CD8-positive, alpha-beta memory T cell (primary cell): ENCODE results near the gene ANGPTL1. TPM values are rescaled to one million over a fixed set of nuclear protein-coding genes. Genes with fewer than 3 reads are reported as not detected.

Source experiments
- CTCF ChIA-PET: fragments of 350-600 bp; sonication (Branson Sonifier 250); formaldehyde crosslinking; loops from one replicate; lab custom pipeline; 2021; ENCODE audit warnings: antibody characterized with exemption; lab: Charles Lee
- POLR2A ChIA-PET: fragments of 350-600 bp; sonication (Branson Sonifier 250); formaldehyde crosslinking; loops from one replicate; lab custom pipeline; 2021; ENCODE audit warnings: antibody characterized with exemption; lab: Charles Lee
- DNase-seq, 5 donors: peaks; one replicate each; pipeline versions ENCODE4 v3.0.0 to v3.0.0-alpha.2; 2020 to 2022; ENCODE audit warnings: mixed read lengths in 1 of 5
- H3K27ac ChIP-seq: one replicate; pipeline ENCODE4 v1.7.0; 2013; ENCODE audit warnings: low read depth, mild to moderate bottlenecking, low read length, moderate library complexity
- H3K27me3 ChIP-seq: 2 replicates; pipeline ENCODE4 v1.7.0; 2013; ENCODE audit warnings: low read length, mild to moderate bottlenecking; ENCODE audit not compliant: insufficient read depth, poor library complexity, severe bottlenecking
- H3K36me3 ChIP-seq: 2 replicates; pipeline ENCODE4 v1.7.0; 2013; ENCODE audit warnings: mild to moderate bottlenecking, low read length, moderate library complexity; ENCODE audit not compliant: insufficient read depth
- H3K4me1 ChIP-seq: 2 replicates; pipeline ENCODE4 v1.7.0; 2013; ENCODE audit warnings: mild to moderate bottlenecking, low read length, moderate library complexity; ENCODE audit not compliant: insufficient read depth
- H3K4me3 ChIP-seq: 2 replicates; pipeline ENCODE4 v1.7.0; 2013; ENCODE audit warnings: mild to moderate bottlenecking, low read length
- H3K9me3 ChIP-seq: 2 replicates; pipeline ENCODE4 v1.7.0; 2013; ENCODE audit warnings: mild to moderate bottlenecking, low read length
- H3K27ac Mint-ChIP-seq, 8 donors: one replicate each; pipeline ENCODE4 v1.8.0; 2020 to 2021; ENCODE audit warnings: mixed read lengths in 8 of 8, mild to moderate bottlenecking in 6 of 8, inconsistent platforms in 3 of 8, moderate library complexity in 3 of 8
- H3K27me3 Mint-ChIP-seq, 2 donors: one replicate each; pipeline ENCODE4 v1.8.0; 2020 to 2021; ENCODE audit warnings: mixed read lengths in 2 of 2, mild to moderate bottlenecking in 1 of 2, moderate library complexity in 1 of 2
- H3K36me3 Mint-ChIP-seq, 3 donors: one replicate each; pipeline ENCODE4 v1.8.0; 2020 to 2021; ENCODE audit warnings: mixed read lengths in 3 of 3, inconsistent platforms in 1 of 3, mild to moderate bottlenecking in 1 of 3
- H3K4me1 Mint-ChIP-seq, 3 donors: one replicate each; pipeline ENCODE4 v1.8.0; 2020 to 2021; ENCODE audit warnings: mixed read lengths in 3 of 3, inconsistent platforms in 1 of 3, mild to moderate bottlenecking in 1 of 3
- H3K4me3 Mint-ChIP-seq, 7 donors: one replicate each; pipeline ENCODE4 v1.8.0; 2020 to 2021; ENCODE audit warnings: mixed read lengths in 7 of 7, mild to moderate bottlenecking in 6 of 7, moderate library complexity in 4 of 7, inconsistent platforms in 2 of 7
- H3K9me3 Mint-ChIP-seq, 5 donors: one replicate each; pipeline ENCODE4 v1.8.0; 2020 to 2022; ENCODE audit warnings: mixed read lengths in 5 of 5, mild to moderate bottlenecking in 3 of 5, moderate library complexity in 2 of 5, inconsistent platforms in 1 of 5
- polyA plus RNA-seq: library from polyadenylated mRNA; unstranded; fragments of 300-500 nt; fragmentation: Illumina TruSeq; gene quantifications from one replicate; pipeline ENCODE4 v1.2.3, GENCODE V29; 2021
- total RNA-seq, 2 experiments: library from RNA; stranded (reverse); gene quantifications; one replicate each; pipeline ENCODE4 v1.2.3, GENCODE V29; 2021

ANGPTL1 gene
- total and polyA plus RNA-seq, 3 experiments from 2014 or later = not detected

DNA sequence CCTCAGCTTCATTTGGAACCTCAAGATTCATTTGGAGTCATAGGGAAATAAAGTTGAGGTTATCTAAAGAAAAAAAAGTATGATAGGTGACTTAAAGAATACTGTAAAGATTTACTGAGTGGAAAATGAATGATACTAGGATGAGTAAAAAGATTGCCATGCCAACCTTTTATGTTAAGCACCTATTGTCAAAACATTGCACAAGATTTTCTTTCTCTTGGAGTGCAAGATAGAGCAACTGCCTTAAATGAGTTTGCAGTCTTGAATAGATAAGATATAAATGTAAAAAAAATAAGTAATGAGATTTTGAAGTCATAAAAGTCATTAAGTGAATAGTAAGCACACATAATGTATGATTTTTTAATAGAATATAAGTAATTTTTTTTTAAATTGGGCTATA is 5.1 kb upstream of the ANGPTL1 start:
- Mint-ChIP-seq H3K27ac (no peak overlapping the region), H3K4me1 (no peaks in the 10 kb centered on the region), H3K36me3 (no peaks in the 10 kb centered on the region), H3K27me3 (peaks cover 0 to 4% of the 10 kb centered on the region in 2 donors), H3K9me3 (no peaks in the 10 kb centered on the region), H3K4me3 (no peak overlapping the region)
- Histone ChIP-seq H3K4me1 (no peaks in the 10 kb centered on the region), H3K4me3 (no peak overlapping the region), H3K27me3 (no peaks in the 10 kb centered on the region), H3K27ac (no peak overlapping the region), H3K9me3 (no peaks in the 10 kb centered on the region), H3K36me3 (no peaks in the 10 kb centered on the region)
- ChIA-PET CTCF (no interaction called here), POLR2A (no interaction called here)
- no peak for DNase-seq

GRCh38 chr1:178874966-178875365 is 4.1 kb upstream of the ANGPTL1 start:
- no peak overlapping the region for H3K27ac ChIP-seq
- Mint-ChIP-seq H3K9me3 (no peaks in the 10 kb centered on the region), H3K4me1 (no peaks in the 10 kb centered on the region), H3K36me3 (no peaks in the 10 kb centered on the region), H3K27me3 (peaks cover 0 to 4% of the 10 kb centered on the region in 2 donors), H3K27ac (no peak overlapping the region), H3K4me3 (no peak overlapping the region)
- no peak for DNase-seq
- no peak overlapping the region for H3K4me3 ChIP-seq
- ChIA-PET POLR2A (no interaction called here), CTCF (no interaction called here)
- H3K4me1 ChIP-seq = no peaks in the 10 kb centered on the region
- no peaks in the 10 kb centered on the region for H3K27me3 ChIP-seq
- no peaks in the 10 kb centered on the region for H3K9me3 ChIP-seq
- no peaks in the 10 kb centered on the region for H3K36me3 ChIP-seq

DNA sequence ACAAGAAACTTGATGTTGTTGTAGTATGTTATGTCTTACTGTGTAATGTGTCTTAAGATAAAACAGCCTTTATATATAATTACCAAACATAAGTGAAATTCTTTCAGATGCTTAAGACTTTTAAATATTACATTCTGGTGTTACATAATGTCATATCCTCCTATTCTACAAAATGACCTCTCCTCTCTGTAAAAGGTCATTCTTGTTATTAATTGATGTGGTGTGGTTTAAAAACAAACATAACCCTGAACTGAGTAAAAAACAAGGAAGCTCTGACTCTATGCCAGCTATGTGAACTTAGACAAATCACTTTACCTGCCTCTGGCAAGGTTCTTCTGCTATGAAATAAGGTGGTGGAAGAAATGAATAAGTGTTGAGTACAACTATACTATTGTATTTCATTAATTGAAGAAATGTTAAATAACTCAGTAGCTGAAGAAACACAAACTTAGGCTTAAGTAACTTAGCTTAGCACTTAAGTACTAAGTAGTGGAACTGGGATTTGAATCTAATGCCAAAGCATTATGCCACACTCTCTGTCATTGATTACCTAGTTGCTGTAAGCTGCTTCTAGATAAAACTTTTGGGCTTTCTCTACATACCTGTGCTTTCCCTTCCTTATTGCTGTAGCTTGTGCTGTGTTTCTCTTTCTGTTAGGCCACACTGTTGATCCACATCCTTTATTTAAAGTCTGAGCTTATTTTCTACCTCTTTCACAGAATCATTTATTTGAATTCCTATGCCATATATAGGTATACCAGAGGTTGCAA is 859 bp upstream of the ANGPTL1 start:
- Mint-ChIP-seq H3K36me3 (no peaks in the 10 kb centered on the region), H3K4me1 (peaks cover 3 to 7% (median 6%) of the 10 kb centered on the region in 3 donors), H3K27me3 (peaks cover 0 to 4% of the 10 kb centered on the region in 2 donors), H3K4me3 (no peak overlapping the region), H3K27ac (peak overlapping the region in 1 of 8 donors; percentile 75), H3K9me3 (no peaks in the 10 kb centered on the region)
- no peak overlapping the region for H3K27ac ChIP-seq
- H3K36me3 ChIP-seq = no peaks in the 10 kb centered on the region
- ChIA-PET POLR2A (no interaction called here), CTCF (no interaction called here)
- no peak for DNase-seq
- H3K9me3 ChIP-seq = no peaks in the 10 kb centered on the region
- no peaks in the 10 kb centered on the region for H3K27me3 ChIP-seq
- H3K4me1 ChIP-seq = no peaks in the 10 kb centered on the region
- H3K4me3 ChIP-seq = no peak overlapping the region

DNA sequence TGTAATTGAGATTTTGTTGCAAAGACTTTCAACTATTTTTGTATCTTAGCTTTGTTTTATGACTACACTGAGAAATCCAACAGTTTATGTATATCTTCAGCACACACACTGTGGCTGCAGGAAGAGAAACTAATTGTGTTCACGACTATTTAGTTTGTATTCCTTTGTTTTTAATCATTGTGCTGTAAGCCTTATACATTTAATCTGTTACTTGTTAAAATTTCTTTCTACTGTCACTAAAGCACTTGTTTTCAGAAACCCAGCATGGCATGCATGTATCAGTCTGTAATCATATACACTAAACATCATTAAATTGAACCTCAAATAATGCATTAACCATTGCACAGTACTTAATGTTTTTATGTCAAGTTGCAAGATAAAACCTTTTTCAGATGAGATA is 656 bp downstream of the ANGPTL1 start:
- H3K9me3 Mint-ChIP-seq = no peaks in the 10 kb centered on the region
- H3K36me3 Mint-ChIP-seq = no peaks in the 10 kb centered on the region
- no peak overlapping the region for H3K27ac ChIP-seq
- ChIA-PET POLR2A (no interaction called here), CTCF (no interaction called here)
- no peaks in the 10 kb centered on the region for H3K36me3 ChIP-seq
- H3K4me1 ChIP-seq = no peaks in the 10 kb centered on the region
- no peak overlapping the region for H3K4me3 Mint-ChIP-seq
- peaks cover 3 to 7% (median 6%) of the 10 kb centered on the region in 3 donors for H3K4me1 Mint-ChIP-seq
- peaks cover 0 to 7% of the 10 kb centered on the region in 2 donors for H3K27me3 Mint-ChIP-seq
- no peaks in the 10 kb centered on the region for H3K27me3 ChIP-seq
- no peaks in the 10 kb centered on the region for H3K9me3 ChIP-seq
- no peak overlapping the region for H3K27ac Mint-ChIP-seq
- DNase-seq = no peak
- no peak overlapping the region for H3K4me3 ChIP-seq

DNA sequence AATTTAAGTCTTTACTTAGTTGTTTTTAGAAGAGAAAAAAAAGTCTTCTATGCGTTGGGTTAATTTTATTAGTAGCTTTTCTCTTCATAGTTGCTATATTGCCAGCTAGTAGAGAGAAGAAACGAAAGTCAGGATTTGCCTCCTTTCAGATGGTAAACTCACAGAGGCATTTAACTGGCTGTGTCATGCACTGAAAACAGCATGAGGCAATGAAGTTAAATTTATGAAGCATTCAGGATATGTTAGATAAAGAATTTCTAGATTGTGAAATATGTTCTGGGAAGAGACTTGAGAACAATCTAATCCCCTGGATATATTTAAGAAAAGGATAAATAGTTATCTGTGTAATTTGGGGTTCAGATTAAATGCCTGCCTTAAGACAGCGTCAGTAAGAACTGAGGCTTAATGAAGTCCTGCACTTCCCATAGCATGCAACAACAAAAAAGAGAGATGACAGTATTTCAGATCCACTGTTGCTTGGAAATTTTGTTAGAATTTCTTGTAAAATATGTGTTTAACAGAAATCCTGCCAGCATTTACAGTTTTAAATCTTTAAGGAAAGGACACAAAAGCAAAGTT is 1.7 kb downstream of the ANGPTL1 start:
- peaks cover 0 to 2% (median 0%) of the 10 kb centered on the region in 3 donors for H3K36me3 Mint-ChIP-seq
- Histone ChIP-seq H3K4me1 (no peaks in the 10 kb centered on the region), H3K9me3 (no peaks in the 10 kb centered on the region), H3K27ac (no peak overlapping the region), H3K27me3 (no peaks in the 10 kb centered on the region), H3K4me3 (no peak overlapping the region), H3K36me3 (no peaks in the 10 kb centered on the region)
- no peak for DNase-seq
- H3K4me1 Mint-ChIP-seq = peaks cover 3 to 11% (median 9%) of the 10 kb centered on the region in 3 donors
- H3K27ac Mint-ChIP-seq = no peak overlapping the region
- H3K9me3 Mint-ChIP-seq = no peaks in the 10 kb centered on the region
- ChIA-PET POLR2A (no interaction called here), CTCF (no interaction called here)
- no peak overlapping the region for H3K4me3 Mint-ChIP-seq
- peaks cover 0 to 6% of the 10 kb centered on the region in 2 donors for H3K27me3 Mint-ChIP-seq

DNA sequence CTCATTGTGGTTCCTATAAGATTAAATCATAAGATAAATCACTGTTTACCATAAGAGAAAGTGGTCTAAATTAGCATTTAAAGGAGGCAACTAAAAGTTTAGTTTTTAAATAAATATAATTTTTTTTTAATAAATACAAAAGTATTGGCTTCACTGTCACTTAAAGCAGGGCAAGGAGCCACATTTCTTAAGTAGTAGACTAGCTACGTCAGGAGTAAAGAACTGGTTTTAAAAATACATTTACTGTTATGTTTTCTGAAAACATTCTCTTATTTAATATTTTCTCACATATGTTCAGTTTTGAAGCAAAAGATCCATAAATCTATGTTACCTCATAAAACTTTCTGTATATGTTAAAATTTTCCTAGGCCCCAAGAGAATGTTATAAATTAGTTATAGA is 2.2 kb downstream of the ANGPTL1 start:
- ChIA-PET CTCF (no interaction called here), POLR2A (no interaction called here)
- Histone ChIP-seq H3K9me3 (no peaks in the 10 kb centered on the region), H3K27ac (no peak overlapping the region), H3K4me3 (no peak overlapping the region), H3K36me3 (no peaks in the 10 kb centered on the region), H3K27me3 (no peaks in the 10 kb centered on the region), H3K4me1 (no peaks in the 10 kb centered on the region)
- H3K4me1 Mint-ChIP-seq = peaks cover 3 to 11% (median 9%) of the 10 kb centered on the region in 3 donors
- H3K27ac Mint-ChIP-seq = no peak overlapping the region
- H3K27me3 Mint-ChIP-seq = peaks cover 0 to 6% of the 10 kb centered on the region in 2 donors
- peaks cover 0 to 2% (median 0%) of the 10 kb centered on the region in 3 donors for H3K36me3 Mint-ChIP-seq
- no peaks in the 10 kb centered on the region for H3K9me3 Mint-ChIP-seq
- no peak overlapping the region for H3K4me3 Mint-ChIP-seq
- no peak for DNase-seq

GRCh38 chr1:178867670-178868069 is 3.2 kb downstream of the ANGPTL1 start:
- peaks cover 0 to 2% (median 0%) of the 10 kb centered on the region in 3 donors for H3K36me3 Mint-ChIP-seq

GRCh38 chr1:178864326-178864725 is 6.6 kb downstream of the ANGPTL1 start:
- no peak for DNase-seq
- POLR2A ChIA-PET = no interaction called here
- CTCF ChIA-PET = no interaction called here
- Histone ChIP-seq H3K4me3 (no peak overlapping the region), H3K4me1 (no peaks in the 10 kb centered on the region), H3K9me3 (no peaks in the 10 kb centered on the region), H3K27me3 (no peaks in the 10 kb centered on the region), H3K27ac (no peak overlapping the region), H3K36me3 (no peaks in the 10 kb centered on the region)
- Mint-ChIP-seq H3K4me3 (peak overlapping the region in 1 of 7 donors; percentile 7), H3K4me1 (peaks cover 3 to 13% (median 11%) of the 10 kb centered on the region in 3 donors), H3K36me3 (peaks cover 0 to 2% (median 1%) of the 10 kb centered on the region in 3 donors), H3K27me3 (peaks cover 1 to 14% of the 10 kb centered on the region in 2 donors), H3K27ac (no peak overlapping the region), H3K9me3 (no peaks in the 10 kb centered on the region)

More at GRCh38 chr1:178867670-178868069, 3.2 kb downstream of the ANGPTL1 start:
- Histone ChIP-seq H3K4me3 (no peak overlapping the region), H3K4me1 (no peaks in the 10 kb centered on the region), H3K27ac (no peak overlapping the region), H3K27me3 (no peaks in the 10 kb centered on the region), H3K36me3 (no peaks in the 10 kb centered on the region), H3K9me3 (no peaks in the 10 kb centered on the region)
- peak overlapping the region in 2 of 7 donors; percentile 10 to 26 for H3K4me3 Mint-ChIP-seq
- H3K9me3 Mint-ChIP-seq = no peaks in the 10 kb centered on the region
- H3K4me1 Mint-ChIP-seq = peaks cover 3 to 13% (median 11%) of the 10 kb centered on the region in 3 donors
- DNase-seq = no peak
- peak overlapping the region in 2 of 8 donors; percentile 12 to 73 for H3K27ac Mint-ChIP-seq
- H3K27me3 Mint-ChIP-seq = peaks cover 0 to 9% of the 10 kb centered on the region in 2 donors
- ChIA-PET POLR2A (no interaction called here), CTCF (no interaction called here)
